GM12892 (cell line): ENCODE measurements around the gene ATP8A2.

Source experiments
- POLR2A ChIP-seq: IDR thresholded peaks from 2 replicates; pipeline ENCODE4 v1.6.1; 2011; ENCODE audit warnings: low read depth, low read length, control low read depth
- POLR2AphosphoS5 ChIP-seq: IDR thresholded peaks from 2 replicates; pipeline ENCODE4 v1.6.1; 2011; ENCODE audit warnings: low read depth, low read length, control low read depth
- TAF1 ChIP-seq: IDR thresholded peaks from 2 replicates; pipeline ENCODE4 v1.6.1; 2011; ENCODE audit warnings: low read depth, mild to moderate bottlenecking, control low read depth, low read length, borderline replicate concordance

DNA sequence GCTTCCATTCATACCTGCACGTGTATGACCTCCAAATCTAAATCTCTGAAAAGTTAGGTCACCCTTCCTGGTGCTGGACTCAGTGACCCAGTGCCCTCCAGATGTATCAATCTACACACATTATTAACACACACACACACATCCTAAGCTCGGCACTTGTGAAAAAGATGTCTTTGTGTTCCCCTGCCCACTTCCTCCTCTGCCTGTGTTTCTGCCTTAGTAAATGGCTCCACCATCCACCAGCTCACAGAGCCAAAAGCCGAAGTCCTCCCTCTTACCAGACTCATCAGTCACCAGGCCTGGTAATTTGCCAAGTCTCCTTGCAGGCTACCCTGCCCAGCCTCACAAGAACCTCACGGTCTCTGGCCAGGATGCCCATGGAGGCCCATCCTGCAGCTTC lies 548.5 kb downstream of the ATP8A2 start:
- no peak for TF ChIP-seq POLR2A
- TF ChIP-seq TAF1, result no peak
- no peak for TF ChIP-seq POLR2AphosphoS5
